H9 (cell line): ENCODE data around the gene EDAR. TPM values are rescaled to one million over a fixed set of nuclear protein-coding genes. Genes with fewer than 3 reads are reported as not detected.

ENCODE experiments used
- DNase-seq: peaks from one replicate; pipeline ENCODE4 v3.0.0-alpha.2; 2017
- H2AFZ ChIP-seq: one replicate; pipeline ENCODE4 v1.6.1; 2013; ENCODE audit warnings: mild to moderate bottlenecking, low read length, control low read depth, moderate library complexity
- H2AK5ac ChIP-seq: 2 replicates; pipeline ENCODE4 v1.6.1; 2013; ENCODE audit warnings: low read length, control low read depth, mixed read lengths; ENCODE audit not compliant: insufficient read length
- H2BK120ac ChIP-seq: one replicate; pipeline ENCODE4 v1.6.1; 2013; ENCODE audit warnings: low read depth, mild to moderate bottlenecking, low read length, control low read depth, inconsistent platforms; ENCODE audit not compliant: poor library complexity, severe bottlenecking
- H2BK12ac ChIP-seq: 2 replicates; pipeline ENCODE4 v1.6.1; 2013; ENCODE audit warnings: low read length, control low read depth, mixed read lengths, low read depth; ENCODE audit not compliant: insufficient read length
- H2BK15ac ChIP-seq: 2 replicates; pipeline ENCODE4 v1.6.1; 2013; ENCODE audit warnings: low read depth, low read length, control low read depth
- H2BK20ac ChIP-seq: one replicate; pipeline ENCODE4 v1.6.1; 2013; ENCODE audit warnings: low read depth, mild to moderate bottlenecking, low read length, control low read depth, inconsistent platforms; ENCODE audit not compliant: poor library complexity, severe bottlenecking
- H2BK5ac ChIP-seq: 2 replicates; pipeline ENCODE4 v1.6.1; 2013; ENCODE audit warnings: low read length, control low read depth, mixed read lengths; ENCODE audit not compliant: insufficient read length
- H3K14ac ChIP-seq: 2 replicates; pipeline ENCODE4 v1.6.1; 2013; ENCODE audit warnings: low read length, control low read depth; ENCODE audit not compliant: insufficient read depth
- H3K18ac ChIP-seq: 2 replicates; pipeline ENCODE4 v1.6.1; 2013; ENCODE audit warnings: low read depth, mild to moderate bottlenecking, mixed read lengths, low read length, control low read depth; ENCODE audit not compliant: insufficient read length
- H3K23ac ChIP-seq: 2 replicates; pipeline ENCODE4 v1.6.1; 2013; ENCODE audit warnings: low read length, control low read depth, mixed read lengths, low read depth; ENCODE audit not compliant: insufficient read length
- H3K23me2 ChIP-seq: 2 replicates; pipeline ENCODE4 v1.6.1; 2013; ENCODE audit warnings: low read depth, mild to moderate bottlenecking, mixed read lengths, low read length, control low read depth; ENCODE audit not compliant: insufficient read length, poor library complexity, severe bottlenecking
- H3K27ac ChIP-seq: 2 replicates; pipeline ENCODE4 v1.5.1; 2013; ENCODE audit warnings: low read length, control low read depth, mixed read lengths, low read depth; ENCODE audit not compliant: insufficient read length
- H3K27me3 ChIP-seq: 2 replicates; pipeline ENCODE4 v1.6.1; 2013; ENCODE audit warnings: low read length, control low read depth, inconsistent platforms; ENCODE audit not compliant: insufficient read depth
- H3K4ac ChIP-seq: 2 replicates; pipeline ENCODE4 v1.6.1; 2013; ENCODE audit warnings: low read depth, mild to moderate bottlenecking, control low read depth, inconsistent platforms, low read length, moderate library complexity
- H3K4me1 ChIP-seq: 2 replicates; pipeline ENCODE4 v1.6.1; 2013; ENCODE audit warnings: low read length, control low read depth, inconsistent platforms; ENCODE audit not compliant: insufficient read depth
- H3K4me2 ChIP-seq: 2 replicates; pipeline ENCODE4 v1.6.1; 2013; ENCODE audit warnings: low read length, control low read depth, mixed read lengths; ENCODE audit not compliant: insufficient read length, insufficient read depth
- H3K56ac ChIP-seq: 2 replicates; pipeline ENCODE4 v1.6.1; 2013; ENCODE audit warnings: low read depth, mild to moderate bottlenecking, mixed read lengths, low read length, control low read depth; ENCODE audit not compliant: insufficient read length
- H3K79me1 ChIP-seq: 2 replicates; pipeline ENCODE4 v1.6.1; 2013; ENCODE audit warnings: low read depth, mild to moderate bottlenecking, moderate library complexity, low read length, control low read depth, inconsistent platforms; ENCODE audit not compliant: insufficient read depth, poor library complexity, severe bottlenecking
- H3K79me2 ChIP-seq: 2 replicates; pipeline ENCODE4 v1.6.1; 2013; ENCODE audit warnings: low read length, control low read depth, inconsistent platforms; ENCODE audit not compliant: insufficient read depth
- H3K9ac ChIP-seq: 2 replicates; pipeline ENCODE4 v1.6.1; 2013; ENCODE audit warnings: low read length, control low read depth, mixed read lengths; ENCODE audit not compliant: insufficient read length; ENCODE audit errors: extremely low read depth
- H3K9me3 ChIP-seq: one replicate; pipeline ENCODE4 v1.6.1; 2013; ENCODE audit warnings: low read depth, low read length, inconsistent platforms; ENCODE audit not compliant: control insufficient read depth
- H3T11ph ChIP-seq: one replicate; pipeline ENCODE4 v1.6.1; 2013; ENCODE audit warnings: mild to moderate bottlenecking, low read length, control low read depth, inconsistent platforms
- H4K20me1 ChIP-seq: one replicate; pipeline ENCODE4 v1.6.1; 2013; ENCODE audit not compliant: control insufficient read depth, insufficient read length, insufficient read depth
- H4K5ac ChIP-seq: 2 replicates; pipeline ENCODE4 v1.6.1; 2013; ENCODE audit warnings: low read depth, mild to moderate bottlenecking, mixed read lengths, low read length, control low read depth; ENCODE audit not compliant: insufficient read length
- H4K8ac ChIP-seq: replicated peaks from 2 replicates; pipeline ENCODE4 v1.6.1; 2013; ENCODE audit warnings: low read length, control low read depth, mixed read lengths, low read depth; ENCODE audit not compliant: insufficient read length
- H4K91ac ChIP-seq: 2 replicates; pipeline ENCODE4 v1.6.1; 2013; ENCODE audit warnings: low read depth, mild to moderate bottlenecking, moderate library complexity, mixed read lengths, low read length, control low read depth; ENCODE audit not compliant: insufficient read length
- H3K27ac Mint-ChIP-seq, 3 experiments: 2 replicates in 2 of 3; 3 replicates in 1 of 3; pipeline ENCODE4 v1.8.0; 2020 to 2021; ENCODE audit warnings: mixed read lengths in 3 of 3, mild to moderate bottlenecking in 1 of 3, moderate library complexity in 1 of 3
- H3K27me3 Mint-ChIP-seq: 2 replicates; pipeline ENCODE4 v1.8.0; 2021; ENCODE audit warnings: low read depth, mild to moderate bottlenecking, moderate library complexity, mixed read lengths
- H3K36me3 Mint-ChIP-seq, 3 experiments: 2 replicates in 2 of 3; 3 replicates in 1 of 3; pipeline ENCODE4 v1.8.0; 2020 to 2021; ENCODE audit warnings: low read depth in 3 of 3, mixed read lengths in 3 of 3; ENCODE audit not compliant: insufficient read depth in 1 of 3
- H3K4me1 Mint-ChIP-seq, 2 experiments: 2 replicates each; pipeline ENCODE4 v1.8.0; 2020; ENCODE audit warnings: mixed read lengths in 2 of 2
- H3K4me3 Mint-ChIP-seq, 2 experiments: 2 replicates in 1 of 2; 3 replicates in 1 of 2; pipeline ENCODE4 v1.8.0; 2020 to 2021; ENCODE audit warnings: mild to moderate bottlenecking in 2 of 2, mixed read lengths in 2 of 2, moderate library complexity in 1 of 2
- H3K9me3 Mint-ChIP-seq, 2 experiments: 2 replicates in 1 of 2; 3 replicates in 1 of 2; pipeline ENCODE4 v1.8.0; 2020; ENCODE audit warnings: mild to moderate bottlenecking in 2 of 2, mixed read lengths in 2 of 2, moderate library complexity in 1 of 2
- WGBS: extraction: QIAGEN DNeasy Blood & Tissue Kit; methylation state at CpG from one replicate; pipeline ENCODE4 v1.1.7; 2013; ENCODE audit warnings: missing lambda C conversion rate, low lambda C conversion rate, mixed read lengths; ENCODE audit not compliant: insufficient read length; ENCODE audit errors: extremely low coverage; 5-methylcytosine and 5-hydroxymethylcytosine counted together
- total RNA-seq: library from RNA; stranded (reverse); gene quantifications from 2 replicates; pipeline ENCODE4 v1.2.1, GENCODE V29; 2021
- TF ChIP-seq, protein P1 (sequence below): fragments of 200-600 bp; sonication (generic); conservative IDR thresholded peaks from 3 replicates; pipeline ENCODE4 v1.8.0; 2021; ENCODE audit warnings: antibody characterized with exemption, mild to moderate bottlenecking

The EDAR gene
- total RNA-seq, 1 experiment from 2014 or later = not detected

GRCh38 chr2:108847000-108847399 is 142.0 kb downstream of the EDAR start:
- no peak overlapping the region for H3K27ac Mint-ChIP-seq
- H3K9me3 Mint-ChIP-seq = no peaks in the 10 kb centered on the region
- peaks cover 28 to 66% (median 45%) of the 10 kb centered on the region in 3 experiments; a peak in 6 of 7 replicates for H3K36me3 Mint-ChIP-seq
- no peak overlapping the region for H4K5ac ChIP-seq
- no peaks in the 10 kb centered on the region for H3K27me3 Mint-ChIP-seq
- no peak overlapping the region for H2BK15ac ChIP-seq
- H3K4ac ChIP-seq = no peak overlapping the region
- H3K18ac ChIP-seq = no peak overlapping the region
- no peak overlapping the region for H3K23ac ChIP-seq
- no peaks in the 10 kb centered on the region for H3K27me3 ChIP-seq
- H4K8ac ChIP-seq = no peak overlapping the region
- H3K4me3 Mint-ChIP-seq = no peak overlapping the region
- H3K79me2 ChIP-seq = no peaks in the 10 kb centered on the region
- no peak overlapping the region for H2BK120ac ChIP-seq
- no peak overlapping the region for H3K4me2 ChIP-seq
- no peak for DNase-seq
- H2BK20ac ChIP-seq = no peak overlapping the region
- no peaks in the 10 kb centered on the region for H3K79me1 ChIP-seq
- TF ChIP-seq, protein P1, sequence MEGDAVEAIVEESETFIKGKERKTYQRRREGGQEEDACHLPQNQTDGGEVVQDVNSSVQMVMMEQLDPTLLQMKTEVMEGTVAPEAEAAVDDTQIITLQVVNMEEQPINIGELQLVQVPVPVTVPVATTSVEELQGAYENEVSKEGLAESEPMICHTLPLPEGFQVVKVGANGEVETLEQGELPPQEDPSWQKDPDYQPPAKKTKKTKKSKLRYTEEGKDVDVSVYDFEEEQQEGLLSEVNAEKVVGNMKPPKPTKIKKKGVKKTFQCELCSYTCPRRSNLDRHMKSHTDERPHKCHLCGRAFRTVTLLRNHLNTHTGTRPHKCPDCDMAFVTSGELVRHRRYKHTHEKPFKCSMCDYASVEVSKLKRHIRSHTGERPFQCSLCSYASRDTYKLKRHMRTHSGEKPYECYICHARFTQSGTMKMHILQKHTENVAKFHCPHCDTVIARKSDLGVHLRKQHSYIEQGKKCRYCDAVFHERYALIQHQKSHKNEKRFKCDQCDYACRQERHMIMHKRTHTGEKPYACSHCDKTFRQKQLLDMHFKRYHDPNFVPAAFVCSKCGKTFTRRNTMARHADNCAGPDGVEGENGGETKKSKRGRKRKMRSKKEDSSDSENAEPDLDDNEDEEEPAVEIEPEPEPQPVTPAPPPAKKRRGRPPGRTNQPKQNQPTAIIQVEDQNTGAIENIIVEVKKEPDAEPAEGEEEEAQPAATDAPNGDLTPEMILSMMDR = no peak
- no CpG with 5 or more reads among the region's 1 CpG for WGBS
- no peak overlapping the region for H2BK12ac ChIP-seq
- H3K4me1 ChIP-seq = no peaks in the 10 kb centered on the region
- H3K27ac ChIP-seq = no peak overlapping the region
- no peak overlapping the region for H3K9ac ChIP-seq
- H2AFZ ChIP-seq = no peak overlapping the region
- no peak overlapping the region for H3K14ac ChIP-seq
- no peak overlapping the region for H3K56ac ChIP-seq
- H3K23me2 ChIP-seq = no peaks in the 10 kb centered on the region
- H3K9me3 ChIP-seq = no peaks in the 10 kb centered on the region
- no peak overlapping the region for H3T11ph ChIP-seq
- no peak overlapping the region for H4K91ac ChIP-seq
- H3K4me1 Mint-ChIP-seq = peaks cover 0 to 7% of the 10 kb centered on the region in 2 experiments; a peak in 1 of 4 replicates
- no peaks in the 10 kb centered on the region for H4K20me1 ChIP-seq
- no peak overlapping the region for H2AK5ac ChIP-seq
- no peak overlapping the region for H2BK5ac ChIP-seq
